ENCODE results near the gene HSH2D. TPM values are rescaled to one million over a fixed set of nuclear protein-coding genes. Genes with fewer than 3 reads are reported as not detected.
"Not testable (repeated sequence)": the region's sequence is repeated elsewhere in the genome, so short reads cannot be mapped to it uniquely, and the experiment has no call there.

Gene HSH2D, protein sequence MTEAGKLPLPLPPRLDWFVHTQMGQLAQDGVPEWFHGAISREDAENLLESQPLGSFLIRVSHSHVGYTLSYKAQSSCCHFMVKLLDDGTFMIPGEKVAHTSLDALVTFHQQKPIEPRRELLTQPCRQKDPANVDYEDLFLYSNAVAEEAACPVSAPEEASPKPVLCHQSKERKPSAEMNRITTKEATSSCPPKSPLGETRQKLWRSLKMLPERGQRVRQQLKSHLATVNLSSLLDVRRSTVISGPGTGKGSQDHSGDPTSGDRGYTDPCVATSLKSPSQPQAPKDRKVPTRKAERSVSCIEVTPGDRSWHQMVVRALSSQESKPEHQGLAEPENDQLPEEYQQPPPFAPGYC
- 0.49 TPM for total RNA-seq
- long read RNA-seq: 0 reads

DNA sequence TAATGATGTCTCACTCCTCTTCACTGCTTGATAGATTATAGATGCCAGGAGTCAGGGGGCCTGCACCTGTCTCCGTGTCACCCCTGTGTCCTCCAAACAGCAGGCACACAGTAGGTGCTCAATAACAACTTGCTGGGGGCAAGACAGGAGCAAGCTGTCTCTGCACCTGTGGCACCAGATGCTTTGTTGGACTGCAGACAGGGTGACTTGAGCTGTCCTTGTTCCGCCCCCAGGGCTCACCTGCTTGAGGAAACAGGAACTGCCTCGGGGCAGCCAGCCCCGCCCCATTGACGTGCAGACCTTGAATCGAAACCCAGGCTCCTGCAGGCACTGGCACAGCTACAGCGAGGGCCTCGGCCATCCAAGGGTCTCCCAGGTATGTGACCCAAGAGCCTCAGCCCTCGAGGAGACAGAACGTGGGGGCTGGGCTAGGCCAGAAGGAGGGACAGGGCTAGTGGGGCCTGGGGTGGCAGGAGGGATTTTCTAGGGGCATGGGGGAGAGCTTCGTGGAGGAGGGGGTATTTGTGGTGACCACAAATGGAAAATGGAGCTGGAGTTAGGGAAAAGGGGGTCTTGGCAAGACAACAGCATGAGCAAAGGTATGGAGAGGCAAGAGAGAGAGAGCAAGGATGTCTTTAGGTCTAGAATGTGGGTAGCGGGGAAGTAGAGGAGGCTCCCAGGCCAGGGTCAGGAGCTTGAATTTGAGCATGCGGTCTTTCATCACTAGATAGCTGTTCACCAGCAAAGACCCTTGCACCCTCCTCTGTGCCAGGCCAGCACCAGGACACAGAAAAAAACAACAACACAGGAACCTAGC, at the start of gene HSH2D:
HSH2D (plus strand) TSS at position 287 of the 817 bp plus-strand sequence. CDS start 5,066 bp downstream, outside the sequence.
- no peak for ATAC-seq
- peak; percentile 93 for DNase-seq (ENCODE audit: missing footprints)
- intact Hi-C loops (cut with DNase I): no loop called here

DNA sequence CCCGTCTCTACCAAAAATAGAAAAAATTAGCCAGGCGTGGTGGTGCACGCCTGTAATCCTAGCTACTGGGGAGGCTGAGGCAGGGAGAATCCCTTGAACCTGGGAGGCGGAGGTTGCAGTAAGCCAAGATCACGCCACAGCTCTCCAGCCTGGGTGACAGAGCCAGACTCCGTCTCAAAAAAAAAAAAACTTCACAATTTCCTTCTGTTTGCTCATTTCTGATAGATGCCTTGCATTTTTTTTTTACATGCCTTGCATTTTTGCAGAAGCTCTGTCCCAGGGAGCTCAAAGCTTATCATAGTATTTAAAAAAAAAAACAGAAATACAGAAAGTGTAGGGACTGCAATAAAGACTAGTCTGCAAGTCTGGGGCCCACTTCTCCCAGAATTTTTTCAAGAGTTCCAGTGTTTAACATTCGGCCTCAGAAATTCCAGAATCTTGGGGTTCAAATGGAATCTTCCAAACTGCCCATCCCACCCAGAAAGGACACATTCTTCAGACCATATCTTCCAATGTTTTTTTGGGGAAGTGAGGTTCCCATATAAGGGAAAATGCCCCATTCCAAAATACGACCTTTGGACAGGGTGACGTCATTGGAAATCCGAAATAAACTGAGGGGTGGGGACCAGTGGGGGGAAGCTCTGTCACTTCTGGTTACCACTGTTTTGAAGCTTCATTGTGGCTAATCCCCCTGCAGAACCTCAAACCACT, 49.0 kb upstream of the HSH2D start:
- ATAC-seq: no peak
- DNase-seq (ENCODE audit: missing footprints): no peak
- intact Hi-C loops (cut with DNase I): no loop called here

DNA sequence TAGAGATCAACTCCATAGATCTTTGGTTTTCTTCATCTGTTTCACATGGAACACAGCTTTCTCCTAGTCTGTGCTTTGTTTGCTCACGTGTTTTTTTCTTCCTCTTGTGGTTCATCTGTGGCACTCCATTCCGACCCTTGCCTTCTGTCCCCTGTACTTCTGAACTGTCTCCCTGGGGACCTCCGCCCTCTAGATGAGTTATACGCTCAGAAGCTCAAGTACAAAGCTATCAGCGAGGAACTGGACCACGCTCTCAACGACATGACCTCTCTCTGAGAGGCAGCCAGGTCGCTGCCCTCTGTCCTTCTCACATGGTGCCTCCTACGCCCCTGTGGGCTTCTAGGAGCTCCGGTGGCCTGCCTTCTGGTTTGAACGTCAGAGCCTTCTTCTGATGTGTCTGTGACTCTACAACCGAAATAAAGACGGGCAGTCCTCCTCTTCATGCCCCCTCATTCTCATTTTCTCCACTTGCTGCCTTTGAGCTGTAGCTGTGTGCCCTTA, 48.4 kb upstream of the HSH2D start:
- ATAC-seq (no peak), DNase-seq (ENCODE audit: missing footprints) (no peak)
- intact Hi-C loops (cut with DNase I): no loop called here

DNA sequence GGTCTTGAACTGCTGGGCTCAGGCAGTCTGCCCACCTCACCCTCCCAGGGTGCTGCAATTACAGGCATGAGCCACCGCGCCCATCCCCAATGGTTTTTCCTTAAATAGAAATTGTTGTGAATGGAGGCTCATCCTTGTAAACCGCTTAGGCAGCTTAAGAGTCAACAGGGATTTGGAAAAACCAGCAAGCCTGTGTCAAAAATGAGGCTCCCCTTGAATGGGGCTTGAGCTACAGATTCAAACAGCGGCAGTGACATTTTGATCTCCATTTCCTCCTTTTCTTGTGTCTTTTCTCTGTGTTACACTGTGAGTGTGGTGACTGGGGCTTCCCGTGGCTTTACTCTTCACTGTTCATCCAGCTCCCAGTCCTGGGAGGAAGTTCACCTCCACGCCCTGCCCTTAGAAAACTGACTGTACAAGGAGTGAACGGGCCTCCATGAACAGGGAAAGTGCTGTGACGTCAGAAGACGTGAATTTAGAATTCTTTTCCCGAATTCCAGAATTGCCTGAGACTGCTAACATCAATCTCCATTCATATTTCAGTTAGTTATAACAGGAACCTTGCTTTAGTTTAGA, 47.1 kb upstream of the HSH2D start:
- intact Hi-C loops (cut with DNase I): no loop called here
- ATAC-seq (no peak), DNase-seq (ENCODE audit: missing footprints) (no peak)

DNA sequence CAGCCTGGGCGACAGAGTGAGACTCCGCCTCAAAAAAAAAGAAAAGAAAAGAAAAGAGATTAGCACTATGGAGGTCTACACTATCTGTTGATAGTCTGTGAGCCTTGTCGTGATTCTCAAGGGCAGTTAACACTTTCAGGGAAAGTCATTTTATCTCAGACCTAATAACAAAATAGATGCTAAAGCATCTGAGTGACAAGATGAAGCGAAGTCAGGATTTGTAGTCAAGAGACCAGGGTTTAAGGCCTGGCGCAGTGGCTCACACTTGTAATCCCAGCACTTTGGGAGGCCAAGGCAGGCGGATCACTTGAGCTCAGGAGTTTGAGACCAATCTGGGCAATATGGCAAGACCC, 45.1 kb upstream of the HSH2D start:
- intact Hi-C loops (cut with DNase I): no loop called here
- ATAC-seq (no peak), DNase-seq (ENCODE audit: missing footprints) (no peak)

DNA sequence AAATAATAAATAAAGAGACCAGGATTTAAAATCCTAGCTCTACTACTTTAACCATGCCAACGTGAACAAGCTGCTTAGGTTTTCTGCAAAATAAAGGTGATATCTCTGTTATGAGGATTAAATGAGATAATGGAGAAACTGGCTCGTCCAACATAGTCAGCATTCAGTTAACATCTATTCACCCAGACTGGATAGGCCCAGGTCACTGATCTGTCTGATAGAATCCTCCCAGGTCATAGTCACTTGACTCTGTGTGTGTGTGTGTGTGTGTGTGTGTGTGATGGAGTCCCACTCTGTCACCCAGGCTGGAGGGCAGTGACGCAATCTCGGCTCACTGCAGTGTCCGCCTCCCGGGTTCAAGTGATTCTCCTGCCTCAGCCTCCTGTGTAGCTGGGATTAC, 44.7 kb upstream of the HSH2D start:
- intact Hi-C loops (cut with DNase I): no loop called here
- DNase-seq (ENCODE audit: missing footprints): no peak
- no peak for ATAC-seq

DNA sequence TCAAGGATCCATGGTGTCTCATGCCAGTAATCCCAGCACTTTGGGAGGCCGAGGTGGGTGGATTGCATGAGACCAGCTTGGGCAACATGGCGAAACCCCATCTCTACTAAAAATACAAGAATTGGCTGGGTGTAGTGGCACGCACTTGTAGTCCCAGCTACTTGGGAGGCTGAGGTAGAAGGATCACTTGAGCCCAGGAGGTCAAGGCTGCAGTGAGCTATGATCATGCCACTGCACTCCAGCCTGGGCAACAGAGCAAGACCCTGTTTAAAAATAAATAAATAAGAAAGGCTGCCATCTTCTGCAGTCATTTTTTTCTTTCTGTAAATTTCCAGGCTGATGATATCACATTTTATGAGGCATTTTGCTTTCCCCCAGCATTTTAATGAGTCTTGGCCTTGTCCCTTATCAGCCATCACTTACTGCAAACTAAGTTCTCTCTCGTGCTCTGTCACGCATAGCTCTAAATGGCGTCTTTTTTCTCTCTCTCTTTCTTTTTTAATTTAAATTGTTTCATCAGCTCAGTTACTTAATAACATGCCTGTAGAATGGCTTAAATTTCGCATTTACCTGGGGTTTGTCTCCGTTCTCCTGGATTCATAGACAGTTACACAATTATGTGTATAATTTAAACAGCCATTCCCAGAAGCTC, 44.0 kb upstream of the HSH2D start:
- ATAC-seq; DNase-seq (ENCODE audit: missing footprints); intact Hi-C loops (cut with DNase I): not testable (repeated sequence)

DNA sequence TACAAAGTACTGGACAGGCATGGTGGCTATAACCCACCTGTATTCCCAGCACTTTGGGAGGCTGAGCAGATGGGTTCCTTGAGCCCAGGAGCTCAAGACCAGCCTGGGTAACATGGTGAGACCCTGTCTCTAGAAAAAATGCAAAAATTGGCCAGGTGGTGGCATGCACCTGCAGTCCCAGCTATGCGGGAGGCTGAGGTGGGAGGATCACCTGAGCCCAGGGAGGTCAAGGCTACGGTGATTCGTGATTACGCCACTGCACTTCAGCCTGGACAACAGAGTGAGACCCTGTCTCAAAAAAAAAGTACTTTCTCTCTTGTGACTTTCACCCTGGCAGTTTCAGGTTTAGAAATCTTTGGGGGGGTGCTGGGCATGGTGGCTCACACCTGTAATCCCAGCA, 43.0 kb upstream of the HSH2D start:
- intact Hi-C loops (cut with DNase I): no loop called here
- ATAC-seq (no peak), DNase-seq (ENCODE audit: missing footprints) (no peak)

DNA sequence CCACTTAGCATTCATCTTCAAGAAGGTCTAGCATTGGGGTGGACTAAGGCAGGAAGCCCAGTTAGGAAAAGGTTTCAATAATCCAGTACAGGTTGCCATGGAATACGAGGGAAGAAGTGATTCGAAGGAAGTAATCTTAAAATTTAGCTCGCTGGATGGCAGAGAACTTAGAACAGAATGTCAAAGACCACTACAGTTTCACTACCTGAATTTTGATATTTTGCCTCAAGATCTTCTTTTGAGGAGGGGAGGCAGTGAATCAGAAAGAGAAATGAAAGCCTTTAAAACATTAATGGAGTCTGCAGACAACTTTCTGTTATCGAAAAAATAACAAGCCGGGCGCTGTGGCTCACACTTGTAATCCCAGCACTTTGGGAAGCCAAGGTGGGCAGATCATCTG, 38.8 kb upstream of the HSH2D start:
- no peak for DNase-seq (ENCODE audit: missing footprints)
- intact Hi-C loops (cut with DNase I): no loop called here
- ATAC-seq: no peak

DNA sequence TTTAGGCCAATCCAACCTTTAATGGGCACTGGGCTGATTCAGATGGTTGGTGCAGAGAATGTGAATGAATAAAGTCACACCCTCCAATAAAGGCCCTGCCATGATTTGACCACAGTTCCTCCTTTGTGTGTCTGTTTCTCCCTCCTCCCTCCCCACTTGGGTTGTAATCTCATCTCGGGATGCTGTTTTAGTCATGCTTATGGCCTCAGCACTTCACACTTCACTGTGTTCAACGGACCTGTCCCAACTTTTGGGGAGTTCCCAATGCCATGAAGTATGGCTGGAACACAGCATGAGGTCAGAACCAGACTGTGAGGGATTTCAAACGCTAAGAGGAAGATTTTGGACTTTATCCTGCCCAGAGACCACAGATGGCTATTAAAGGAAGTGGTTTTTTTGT, 37.4 kb upstream of the HSH2D start:
- intact Hi-C loops (cut with DNase I): no loop called here
- DNase-seq (ENCODE audit: missing footprints): no peak
- no peak for ATAC-seq

DNA sequence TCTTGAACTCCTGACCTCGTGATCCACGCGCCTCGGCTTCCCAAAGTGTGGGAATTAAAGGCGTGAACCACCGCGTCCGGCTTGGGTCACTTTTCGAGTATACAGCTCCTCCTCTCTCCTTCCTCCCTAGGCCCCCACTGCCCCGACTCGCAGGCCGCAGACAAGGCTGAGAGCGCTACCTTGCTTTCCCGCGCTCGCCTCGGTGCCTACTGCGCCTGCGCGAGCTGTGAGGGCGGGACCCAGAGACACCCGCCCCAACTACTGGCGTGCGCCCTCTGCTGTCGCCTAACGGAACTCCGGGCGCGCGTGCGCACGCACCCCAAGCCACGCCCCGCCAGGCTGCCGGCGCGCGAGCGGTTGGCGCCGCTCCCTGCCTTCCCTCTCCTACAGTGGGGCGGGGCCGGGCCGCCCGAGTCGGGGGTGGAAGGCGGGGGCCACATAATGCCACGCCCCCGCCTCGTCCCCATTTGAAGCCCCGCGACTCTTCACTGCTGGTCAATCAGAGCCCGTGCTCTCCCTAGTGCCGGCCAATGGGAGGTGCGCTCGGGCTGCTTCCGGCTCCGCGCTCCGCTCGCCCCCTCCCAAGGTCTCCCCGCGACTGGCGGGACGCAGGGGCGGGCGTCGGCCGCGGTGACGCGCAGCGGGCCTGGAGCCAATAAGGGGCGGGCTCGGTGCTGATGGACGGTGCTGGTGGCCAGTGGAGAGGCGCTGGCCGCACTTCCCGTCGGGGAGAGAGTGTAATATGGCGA, 32.2 kb upstream of the HSH2D start, which contains the start of gene RAB8A:
RAB8A (plus strand) TSS at position 730 of the 749 bp plus-strand sequence; CDS start at position 743, 13 bp downstream.
- DNase-seq (ENCODE audit: missing footprints): peak; percentile 99
- peak; percentile 98 for ATAC-seq
- intact Hi-C loops (cut with DNase I): loop anchor here (1.0 to 2.0 kb wide), 2 partner anchors 35 to 70 kb away; partner anchors contain the start of gene TPM4

DNA sequence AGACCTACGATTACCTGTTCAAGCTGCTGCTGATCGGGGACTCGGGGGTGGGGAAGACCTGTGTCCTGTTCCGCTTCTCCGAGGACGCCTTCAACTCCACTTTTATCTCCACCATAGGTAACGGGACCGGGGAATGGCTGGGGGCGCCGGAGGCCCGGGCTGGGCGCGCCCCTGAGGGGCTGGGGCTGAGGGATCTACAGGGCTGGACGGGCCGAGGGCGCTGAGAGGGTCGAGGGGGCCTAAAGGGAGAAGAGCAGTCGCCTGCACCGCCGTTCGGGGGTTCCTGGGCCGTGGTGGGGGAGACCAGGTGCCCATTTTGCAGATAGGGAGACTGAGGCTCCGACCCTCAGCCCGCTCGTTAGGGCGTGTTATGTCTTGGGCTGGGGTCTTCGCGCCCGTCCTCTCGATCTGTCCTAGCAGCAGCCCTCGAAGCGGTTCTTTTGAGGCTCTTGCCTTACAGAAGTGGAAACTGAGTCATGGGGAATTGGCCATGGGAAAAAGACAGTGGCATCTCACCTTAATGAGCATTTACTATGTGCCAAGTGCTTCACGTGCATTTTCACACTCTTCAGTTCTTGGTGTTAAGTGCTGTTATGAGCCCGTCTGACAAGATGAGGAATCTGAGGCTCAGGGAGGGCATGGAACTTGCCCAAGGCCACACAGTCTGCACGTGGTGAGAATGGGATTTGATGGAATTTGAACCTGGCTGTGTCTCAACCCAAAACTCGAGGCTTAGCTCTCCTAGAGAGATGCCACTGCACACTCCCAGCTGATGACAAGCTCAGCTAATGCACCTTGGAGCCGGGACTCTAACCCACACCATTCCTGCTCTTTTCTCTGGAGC, 31.4 kb upstream of the HSH2D start:
- intact Hi-C loops (cut with DNase I): loop anchor here (1.0 to 2.0 kb wide), 3 partner anchors 35 to 73 kb away; partner anchors contain the start of genes FAM32A and TPM4
- ATAC-seq (no peak), DNase-seq (ENCODE audit: missing footprints) (no peak)

DNA sequence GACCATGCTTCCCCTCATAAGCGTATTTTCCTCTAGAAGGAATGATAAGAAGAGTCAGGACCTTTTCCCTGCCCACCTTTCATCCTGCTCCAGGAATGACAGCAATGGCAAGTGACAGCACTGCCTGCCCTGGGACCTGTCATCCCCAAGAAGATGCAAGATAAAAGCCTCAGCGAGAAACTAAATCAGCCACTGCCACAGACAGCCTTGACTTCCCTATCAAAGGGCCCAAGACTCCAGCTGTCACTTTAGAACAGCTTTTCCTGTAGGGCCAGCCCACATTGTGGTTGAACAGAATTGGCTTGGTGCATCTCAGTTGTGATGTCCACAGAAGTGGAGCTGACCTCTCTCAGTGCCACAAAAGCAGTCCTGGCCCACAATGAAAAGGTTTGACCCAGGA, 30.7 kb upstream of the HSH2D start:
- intact Hi-C loops (cut with DNase I): loop anchor here (2.0 kb wide), 1 partner anchor 72 kb away; the partner anchor contains the start of gene FAM32A
- DNase-seq (ENCODE audit: missing footprints) (no peak), ATAC-seq (no peak)

DNA sequence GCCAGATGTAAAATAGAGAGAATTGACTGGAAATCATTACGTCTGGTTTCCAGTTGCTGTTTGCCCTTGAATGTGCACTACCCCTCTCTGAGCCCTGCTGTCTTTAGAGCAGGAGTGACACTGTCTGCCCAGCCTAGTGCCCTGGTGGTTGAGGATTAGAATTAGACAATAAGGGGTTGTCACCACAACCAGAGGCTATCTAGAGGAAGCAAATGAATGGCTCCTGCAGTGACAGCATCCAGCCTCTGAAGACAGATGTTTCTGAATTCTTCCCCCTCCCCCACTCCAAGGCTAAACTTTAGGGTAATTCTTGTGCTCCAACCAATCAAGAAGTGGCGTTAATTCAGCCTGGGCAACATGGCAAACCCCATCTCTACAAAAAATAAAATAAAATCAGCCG, 29.8 kb upstream of the HSH2D start:
- no peak for DNase-seq (ENCODE audit: missing footprints)
- no peak for ATAC-seq
- intact Hi-C loops (cut with DNase I): loop anchor here (2.0 kb wide), 1 partner anchor 71 kb away; the partner anchor contains the start of gene FAM32A

DNA sequence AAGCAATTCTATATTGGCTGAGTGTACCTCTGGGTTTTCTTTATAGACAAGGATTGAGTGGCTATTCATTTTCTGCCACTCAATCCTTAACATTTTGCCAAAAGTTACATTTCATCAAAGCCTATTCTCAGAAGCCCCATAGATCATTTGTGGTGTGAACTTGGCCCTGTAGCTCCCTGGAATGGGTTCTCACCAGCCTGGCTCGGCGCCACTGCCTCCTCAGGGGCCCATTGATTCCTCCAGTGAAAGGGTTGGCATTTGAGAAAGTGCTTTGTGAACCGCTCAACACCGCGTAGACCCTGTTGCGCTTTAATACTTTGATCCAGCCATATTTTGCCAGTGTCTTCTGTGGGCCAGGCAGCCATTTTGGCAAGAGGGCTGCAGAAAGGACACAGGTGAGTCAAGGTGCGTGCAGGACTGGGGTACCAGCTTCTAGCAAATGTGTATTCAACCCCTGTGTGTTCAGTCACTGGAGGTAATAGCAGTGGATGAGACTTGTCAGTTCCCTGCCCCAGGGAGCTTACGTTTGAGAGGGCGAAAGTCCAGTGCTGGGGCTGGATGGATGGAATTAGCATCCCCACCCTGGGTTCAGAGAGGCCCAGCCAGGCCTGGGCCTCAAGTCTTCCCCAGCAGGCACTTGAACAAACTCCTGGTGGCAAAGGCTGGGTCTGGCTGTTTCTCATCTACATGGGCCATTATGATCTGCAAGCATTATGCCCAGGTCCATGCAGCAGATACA, 28.0 kb upstream of the HSH2D start:
- ATAC-seq (no peak), DNase-seq (ENCODE audit: missing footprints) (no peak)
- intact Hi-C loops (cut with DNase I): no loop called here

DNA sequence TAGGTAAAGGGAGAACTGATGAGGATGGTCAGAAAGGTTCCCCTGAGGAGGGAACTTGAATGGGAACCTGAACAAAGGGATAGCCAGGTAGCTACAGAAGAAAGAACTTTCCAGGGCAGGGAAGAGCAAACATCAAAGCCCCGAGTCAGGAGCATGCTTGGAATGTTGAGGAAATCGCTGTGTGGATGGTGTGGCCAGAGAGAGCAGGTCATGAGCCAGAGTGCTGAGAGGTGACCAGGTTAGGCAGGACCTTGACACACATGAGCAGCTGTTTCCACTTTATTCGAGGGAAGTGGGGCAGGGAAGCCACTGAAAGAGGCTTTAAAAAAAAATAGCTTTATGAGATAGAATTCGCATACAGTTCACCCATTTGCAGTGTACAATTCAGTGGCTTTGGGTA, 27.4 kb upstream of the HSH2D start:
- DNase-seq (ENCODE audit: missing footprints) (no peak), ATAC-seq (no peak)

More for the DNA sequence above, 27.4 kb upstream of the HSH2D start:
- intact Hi-C loops (cut with DNase I): no loop called here
